H1 (cell line): Measurements from ENCODE around the gene KANSL1. TPM values are rescaled to one million over a fixed set of nuclear protein-coding genes. Genes with fewer than 3 reads are reported as not detected.

Source experiments
- CTCF ChIA-PET: fragments of 300-600 bp; sonication (Branson Sonifier 250); formaldehyde crosslinking; loops from one replicate; lab custom pipeline; 2021; ENCODE audit not compliant: partially characterized antibody; lab: Charles Lee
- POLR2A ChIA-PET: fragments of 300-600 bp; sonication (Branson Sonifier 250); formaldehyde crosslinking; loops from one replicate; lab custom pipeline; 2021; ENCODE audit warnings: inconsistent platforms; ENCODE audit not compliant: partially characterized antibody; lab: Charles Lee
- DNase-seq, 2 experiments: peaks; one replicate each; pipeline versions ENCODE4 v3.0.0 to v3.0.0-alpha.2; 2010 to 2022; ENCODE audit warnings: low spot score in 2 of 2, low read depth in 1 of 2, mixed read lengths in 1 of 2
- FAIRE-seq: peaks from 2 replicates; lab custom pipeline; 2011; peaks lifted over from hg19 to GRCh38; lab: Jason Lieb, UNC
- H2AFZ ChIP-seq: 2 replicates; pipeline ENCODE4 v1.8.1; 2012; ENCODE audit warnings: low read length, inconsistent platforms
- H2AK5ac ChIP-seq: 2 replicates; pipeline ENCODE4 v1.6.1; 2013; ENCODE audit warnings: low read depth, low read length
- H2BK120ac ChIP-seq: replicated peaks from 2 replicates; pipeline ENCODE3; 2013; ENCODE audit warnings: low read depth, low read length, inconsistent platforms
- H2BK12ac ChIP-seq: 2 replicates; pipeline ENCODE4 v1.6.1; 2013; ENCODE audit warnings: low read depth, low read length
- H2BK15ac ChIP-seq: 2 replicates; pipeline ENCODE4 v1.6.1; 2013; ENCODE audit warnings: low read length
- H2BK20ac ChIP-seq: 2 replicates; pipeline ENCODE4 v1.6.1; 2013; ENCODE audit warnings: low read length
- H2BK5ac ChIP-seq: 2 replicates; pipeline ENCODE4 v1.6.1; 2013; ENCODE audit warnings: low read depth, low read length
- H3K14ac ChIP-seq: 2 replicates; pipeline ENCODE4 v1.6.1; 2013; ENCODE audit warnings: inconsistent platforms; ENCODE audit not compliant: insufficient read length
- H3K18ac ChIP-seq: 2 replicates; pipeline ENCODE4 v1.6.1; 2013; ENCODE audit warnings: low read length; ENCODE audit errors: extremely low read depth
- H3K23ac ChIP-seq: 2 replicates; pipeline ENCODE4 v1.6.1; 2013; ENCODE audit warnings: inconsistent platforms; ENCODE audit not compliant: insufficient read length
- H3K23me2 ChIP-seq: 2 replicates; pipeline ENCODE4 v1.6.1; 2013; ENCODE audit warnings: low read depth, low read length
- H3K27ac ChIP-seq: 2 replicates; pipeline ENCODE4 v1.6.1; 2011; ENCODE audit warnings: low read depth, low read length, inconsistent platforms
- H3K27me3 ChIP-seq, 4 experiments: replicated peaks in 1 of 4; 1 replicate in 1 of 4; 2 replicates in 3 of 4; pipeline versions ENCODE4 v1.6.1 to v1.8.1; 2011 to 2013; ENCODE audit warnings: low read length in 3 of 4, mild to moderate bottlenecking in 3 of 4, inconsistent platforms in 2 of 4, mixed read lengths in 2 of 4, moderate library complexity in 1 of 4; ENCODE audit not compliant: control insufficient read depth in 3 of 4, insufficient read depth in 3 of 4; ENCODE audit errors: extremely low read depth in 1 of 4
- H3K36me3 ChIP-seq, 4 experiments: 2 replicates each; pipeline versions ENCODE4 v1.6.1 to v1.8.1; 2011 to 2013; ENCODE audit warnings: mild to moderate bottlenecking in 4 of 4, low read length in 3 of 4, moderate library complexity in 2 of 4, control low read depth in 1 of 4, inconsistent platforms in 1 of 4; ENCODE audit not compliant: insufficient read depth in 4 of 4, control insufficient read depth in 2 of 4
- H3K4ac ChIP-seq: replicated peaks from 2 replicates; pipeline ENCODE3; 2013; ENCODE audit warnings: low read length, low read depth, mixed read lengths, inconsistent platforms; ENCODE audit not compliant: insufficient read length
- H3K4me1 ChIP-seq, 4 experiments: replicated peaks in 1 of 4; 1 replicate in 1 of 4; 2 replicates in 3 of 4; pipeline versions ENCODE4 v1.6.1 to v1.8.1; 2011 to 2013; ENCODE audit warnings: low read length in 3 of 4, inconsistent platforms in 2 of 4, mixed read lengths in 1 of 4; ENCODE audit not compliant: insufficient read depth in 4 of 4, control insufficient read depth in 3 of 4
- H3K4me2 ChIP-seq, 2 experiments: 2 replicates each; pipeline versions ENCODE4 v1.6.1 to v1.8.1; 2011 to 2013; ENCODE audit warnings: low read depth in 2 of 2, low read length in 2 of 2, control low read depth in 1 of 2, inconsistent platforms in 1 of 2, mild to moderate bottlenecking in 1 of 2; ENCODE audit not compliant: insufficient read depth in 1 of 2
- H3K4me3 ChIP-seq, 4 experiments: fragments of 200-600, 300-600 bp in 1 of 4; sonication (generic), shearing (Covaris generic), sonication (Bioruptor Twin) in 1 of 4; 2 replicates each; pipeline versions ENCODE4 v1.5.1 to v1.8.1; 2011 to 2016; ENCODE audit warnings: low read length in 4 of 4, low read depth in 3 of 4, control low read depth in 2 of 4, inconsistent platforms in 2 of 4, mild to moderate bottlenecking in 2 of 4, mixed read lengths in 1 of 4, moderate library complexity in 1 of 4; ENCODE audit not compliant: insufficient read depth in 2 of 4; ENCODE audit errors: extremely low read depth in 1 of 4
- H3K56ac ChIP-seq: replicated peaks from 2 replicates; pipeline ENCODE3; 2013; ENCODE audit warnings: low read depth, mild to moderate bottlenecking, mixed read lengths, low read length, inconsistent platforms; ENCODE audit not compliant: insufficient read length
- H3K79me1 ChIP-seq: 2 replicates; pipeline ENCODE4 v1.6.1; 2013; ENCODE audit warnings: low read depth, low read length, control low read depth
- H3K79me2 ChIP-seq, 2 experiments: 2 replicates each; pipeline versions ENCODE4 v1.6.1 to v1.8.1; 2012 to 2013; ENCODE audit warnings: low read length in 2 of 2, mild to moderate bottlenecking in 2 of 2, inconsistent platforms in 1 of 2; ENCODE audit not compliant: insufficient read depth in 2 of 2, control insufficient read depth in 1 of 2
- H3K9ac ChIP-seq, 4 experiments: replicated peaks in 1 of 4; 1 replicate in 1 of 4; 2 replicates in 3 of 4; pipeline versions ENCODE4 v1.6.1 to v1.8.1; 2011 to 2013; ENCODE audit warnings: low read depth in 3 of 4, low read length in 3 of 4, control low read depth in 2 of 4, mild to moderate bottlenecking in 2 of 4, moderate library complexity in 2 of 4, inconsistent platforms in 1 of 4; ENCODE audit errors: extremely low read depth in 1 of 4
- H3K9me3 ChIP-seq, 2 experiments: 2 replicates each; pipeline versions ENCODE4 v1.6.1 to v1.8.1; 2012 to 2013; ENCODE audit warnings: mild to moderate bottlenecking in 2 of 2, moderate library complexity in 2 of 2, control low read depth in 1 of 2, inconsistent platforms in 1 of 2, low read depth in 1 of 2, low read length in 1 of 2, mixed read lengths in 1 of 2; ENCODE audit not compliant: insufficient read depth in 2 of 2
- H4K20me1 ChIP-seq, 2 experiments: replicated peaks in 1 of 2; 2 replicates each; pipeline versions ENCODE3 to v1.8.1; 2011 to 2013; ENCODE audit warnings: inconsistent platforms in 2 of 2, low read length in 2 of 2, mild to moderate bottlenecking in 1 of 2; ENCODE audit not compliant: insufficient read depth in 2 of 2, control insufficient read depth in 1 of 2
- H4K5ac ChIP-seq: 2 replicates; pipeline ENCODE4 v1.6.1; 2013; ENCODE audit warnings: low read length, low read depth, mixed read lengths, inconsistent platforms; ENCODE audit not compliant: insufficient read length
- H4K8ac ChIP-seq: 2 replicates; pipeline ENCODE4 v1.8.0; 2013; ENCODE audit warnings: mild to moderate bottlenecking, moderate library complexity, low read length, inconsistent platforms; ENCODE audit not compliant: insufficient read depth; ENCODE audit errors: extremely low read depth
- H4K91ac ChIP-seq: replicated peaks from 2 replicates; pipeline ENCODE3; 2013; ENCODE audit warnings: low read length, mixed read lengths, inconsistent platforms; ENCODE audit not compliant: insufficient read length
- ATF2 ChIP-seq: IDR thresholded peaks from 2 replicates; pipeline ENCODE4 v1.6.1; 2012; ENCODE audit warnings: low read length, inconsistent platforms
- BCL11A ChIP-seq, 2 experiments: IDR thresholded peaks; one replicate each; pipeline ENCODE4 v1.6.1; 2011; ENCODE audit warnings: low read depth in 2 of 2, low read length in 2 of 2, mild to moderate bottlenecking in 2 of 2
- CBX8 ChIP-seq: fragments of 300-800, 300-1000 bp; sonication (generic); IDR thresholded peaks from 2 replicates; pipeline ENCODE4 v1.7.1; 2016; ENCODE audit warnings: low read depth, low read length, borderline replicate concordance
- CEBPB ChIP-seq: IDR thresholded peaks from 2 replicates; pipeline ENCODE4 v1.6.1; 2012; ENCODE audit warnings: low read depth, low read length
- CHD2 ChIP-seq: IDR thresholded peaks from 2 replicates; pipeline ENCODE4 v1.6.1; 2012; ENCODE audit warnings: low read length, improper control_type of control experiment
- EGR1 ChIP-seq: IDR thresholded peaks from 2 replicates; pipeline ENCODE4 v1.6.1; 2011; ENCODE audit warnings: low read depth, low read length, borderline replicate concordance
- EZH2 ChIP-seq: fragments of 200-600 bp; sonication (generic); IDR thresholded peaks from 2 replicates; pipeline ENCODE4 v1.7.1; 2012; ENCODE audit warnings: low read depth, mild to moderate bottlenecking, moderate library complexity, low read length, inconsistent platforms; ENCODE audit not compliant: severe bottlenecking
- HDAC2 ChIP-seq, 2 experiments: fragments of 300-600 bp in 1 of 2; sonication (generic) in 1 of 2; IDR thresholded peaks; 2 replicates each; pipeline ENCODE4 v1.6.1; 2011 to 2012; ENCODE audit warnings: low read depth in 2 of 2, low read length in 2 of 2, mild to moderate bottlenecking in 2 of 2, moderate library complexity in 2 of 2, borderline replicate concordance in 1 of 2, inconsistent platforms in 1 of 2
- NRF1 ChIP-seq: IDR thresholded peaks from 2 replicates; pipeline ENCODE4 v1.6.1; 2011; ENCODE audit warnings: mild to moderate bottlenecking, low read depth, low read length, improper control_type of control experiment
- SAP30 ChIP-seq: fragments of 300-600 bp; sonication (generic); IDR thresholded peaks from 2 replicates; pipeline ENCODE4 v1.7.1; 2012; ENCODE audit warnings: low read length, moderate library complexity, mild to moderate bottlenecking, inconsistent platforms; ENCODE audit not compliant: insufficient read depth, insufficient replicate concordance
- USF2 ChIP-seq: IDR thresholded peaks from 2 replicates; pipeline ENCODE4 v1.6.1; 2011; ENCODE audit warnings: low read length, improper control_type of control experiment
- WGBS, 2 experiments: shearing (Covaris generic) in 1 of 2; methylation state at CpG; one replicate each; pipeline versions ENCODE4 v1.1.6 to v1.1.7; 2013 to 2015; ENCODE audit warnings: low lambda C conversion rate in 2 of 2, mixed read lengths in 2 of 2, inconsistent platforms in 1 of 2, low coverage in 1 of 2, missing lambda C conversion rate in 1 of 2; ENCODE audit not compliant: insufficient replicate concordance in 2 of 2, insufficient coverage in 1 of 2, insufficient read length in 1 of 2; ENCODE audit errors: extremely low coverage in 1 of 2, missing lambda C conversion rate in 1 of 2; 5-methylcytosine and 5-hydroxymethylcytosine counted together
- polyA plus RNA-seq, 7 experiments: library from polyadenylated mRNA; depleted of rRNA in 3 of 7; stranded (reverse) in 5 of 7; unstranded in 2 of 7; fragments of >200 nt in 5 of 7; fragments of 200-250 nt in 2 of 7; gene quantifications; 1 replicate in 5 of 7; 2 replicates in 1 of 7; 4 replicates in 1 of 7; pipeline versions ENCODE4 v1.2.1 to v1.2.3, GENCODE V29; 2011 to 2013; ENCODE audit warnings: missing spikeins in 2 of 7, mixed read lengths in 2 of 7
- total RNA-seq: library from RNA; stranded (reverse); fragmentation: NEBNext Ultra II Directional; extraction: Animal tissue kit (Norgen Biotek cat#: 25700); gene quantifications from 2 replicates; pipeline ENCODE4 v1.2.1, GENCODE V29; 2021

KANSL1 gene
- total and polyA plus RNA-seq, 2 of the 8 experiments (the other 6 are each of a cell fraction or from before 2014, with no cell fraction given) = 34.0 to 128 TPM

GRCh38 chr17:45997624-45998023 is 195.6 kb downstream of the KANSL1 start:
- Histone ChIP-seq H3K27ac (no peak overlapping the region), H3K4ac (no peak overlapping the region)
- CTCF ChIA-PET = interaction anchor here (1.0 to 3.5 kb wide), 4 partner anchors 10 to 47 kb away, joined by 3 to 9 read pairs (median 6); no protein-coding TSS in a partner anchor
- TF ChIP-seq USF2 (no peak), CHD2 (no peak), HDAC2 (IDR thresholded peaks at IDR 0.05; ENCODE audit: borderline replicate concordance in 1 of 2, low read depth in 2 of 2, low read length in 2 of 2) (no peak), NRF1 (no peak), CBX8 (no peak), CEBPB (no peak), EZH2 (no peak), SAP30 (no peak), ATF2 (no peak), EGR1 (no peak), BCL11A (IDR thresholded peaks at IDR 0.05; ENCODE audit: low read depth in 2 of 2, low read length in 2 of 2) (no peak)

More at GRCh38 chr17:45997624-45998023, 195.6 kb downstream of the KANSL1 start:
- H4K91ac ChIP-seq = no peak overlapping the region
- H3K4me3 ChIP-seq = no peak overlapping the region
- H3K79me1 ChIP-seq = no peaks in the 10 kb centered on the region
- no peak overlapping the region for H3K9ac ChIP-seq
- DNase-seq (no peak), FAIRE-seq (no peak)
- H3K27me3 ChIP-seq = no peaks in the 10 kb centered on the region
- H3K9me3 ChIP-seq = no peaks in the 10 kb centered on the region
- 90% methylated on average over 9 of the region's 9 CpGs; no CpG with 5 or more reads in 1 of the 2 experiments for WGBS, 2 experiments
- no peak overlapping the region for H3K56ac ChIP-seq
- H3K23me2 ChIP-seq = no peaks in the 10 kb centered on the region
- H3K14ac ChIP-seq = no peak overlapping the region
- no peaks in the 10 kb centered on the region for H3K36me3 ChIP-seq
- no peak overlapping the region for H2BK120ac ChIP-seq
- H3K18ac ChIP-seq = no peak overlapping the region
- no peak overlapping the region for H4K5ac ChIP-seq
- no peak overlapping the region for H2AFZ ChIP-seq
- H2AK5ac ChIP-seq = no peak overlapping the region
- no peaks in the 10 kb centered on the region for H4K20me1 ChIP-seq
- H3K23ac ChIP-seq = no peak overlapping the region
- H3K79me2 ChIP-seq = no peaks in the 10 kb centered on the region
- peaks cover 0 to 9% (median 4%) of the 10 kb centered on the region in 4 experiments; a peak in 5 of 7 replicates for H3K4me1 ChIP-seq
- H2BK12ac ChIP-seq = no peak overlapping the region
- no peak overlapping the region for H4K8ac ChIP-seq
- no peak overlapping the region for H2BK15ac ChIP-seq
- POLR2A ChIA-PET = interaction anchor here (1.0 kb wide), 1 partner anchor 9 kb away, joined by 3 read pairs; no protein-coding TSS in a partner anchor
- H2BK5ac ChIP-seq = no peak overlapping the region
- H2BK20ac ChIP-seq = no peak overlapping the region
- H3K4me2 ChIP-seq = no peak overlapping the region
